Mucosa of gallbladder (tissue), 1 donor: ENCODE measurements around the gene LRIT2. TPM values are rescaled to one million over a fixed set of nuclear protein-coding genes. Genes with fewer than 3 reads are reported as not detected.

ENCODE experiments used
- DNase-seq: peaks from one replicate; pipeline ENCODE4 v3.0.0-alpha.2; 2020; ENCODE audit warnings: low spot score
- total RNA-seq: library from RNA; stranded (reverse); gene quantifications from one replicate; pipeline ENCODE4 v1.2.1, GENCODE V29; 2021
- donor health status: DM: no; HTN: no; CAD: no.

LRIT2 gene
- total RNA-seq, 1 donor from 2014 or later, result not detected

GRCh38 chr10:84205049-84205852 lies 20.1 kb downstream of the LRIT2 start:
- DNase-seq, result peak; percentile 64

GRCh38 chr10:84204610-84205009 lies 20.7 kb downstream of the LRIT2 start:
- no peak for DNase-seq

- no peak for DNase-seq
Measured at GRCh38 chr10:84204122-84204521, 21.2 kb downstream of the LRIT2 start.

- DNase-seq, result no peak
Measured at GRCh38 chr10:84202349-84202748, 23.0 kb downstream of the LRIT2 start.

GRCh38 chr10:84201682-84202081 lies 23.7 kb downstream of the LRIT2 start:
- DNase-seq, result no peak

GRCh38 chr10:84201244-84201606 lies 24.1 kb downstream of the LRIT2 start:
- DNase-seq, result no peak

GRCh38 chr10:84200537-84201243 lies 24.7 kb downstream of the LRIT2 start:
- peak; percentile 34 for DNase-seq

- no peak for DNase-seq
Measured at GRCh38 chr10:84198206-84198915, 27.0 kb downstream of the LRIT2 start.

- DNase-seq, result no peak
Measured at GRCh38 chr10:84197643-84198042, 27.7 kb downstream of the LRIT2 start.

GRCh38 chr10:84196941-84197340 lies 28.4 kb downstream of the LRIT2 start:
- DNase-seq, result peak; percentile 42

GRCh38 chr10:84196083-84196482 lies 29.3 kb downstream of the LRIT2 start:
- no peak for DNase-seq

- DNase-seq, result no peak
Measured at GRCh38 chr10:84195044-84195830, 30.1 kb downstream of the LRIT2 start.

- DNase-seq, result no peak
Measured at GRCh38 chr10:84194424-84195043, 30.8 kb downstream of the LRIT2 start, which contains the start of gene CDHR1. TSS of gene CDHR1 (plus strand) at chr10:84194537. CDS start at chr10:84194761, 224 bp downstream.

- no peak for DNase-seq
Measured at GRCh38 chr10:84193846-84194423, 31.4 kb downstream of the LRIT2 start.

GRCh38 chr10:84193327-84193726 lies 32.0 kb downstream of the LRIT2 start:
- no peak for DNase-seq

- DNase-seq, result no peak
Measured at GRCh38 chr10:84191106-84191505, 34.2 kb downstream of the LRIT2 start.

- no peak for DNase-seq
Measured at GRCh38 chr10:84190621-84191020, 34.7 kb downstream of the LRIT2 start.

- no peak for DNase-seq
Measured at GRCh38 chr10:84188815-84189214, 36.5 kb downstream of the LRIT2 start.

- no peak for DNase-seq
Measured at GRCh38 chr10:84185526-84186175, 39.7 kb downstream of the LRIT2 start.

GRCh38 chr10:84184517-84184916 lies 40.8 kb downstream of the LRIT2 start:
- DNase-seq, result no peak
